AG04450 (cell line): ENCODE results near the gene AUTS2. TPM values are rescaled to one million over a fixed set of nuclear protein-coding genes. Genes with fewer than 3 reads are reported as not detected.

Experiments used
- CTCF ChIA-PET: fragments of 300-600, 350-600 bp; formaldehyde crosslinking; extraction: SDS; loops from one replicate; lab custom pipeline; 2022; ENCODE audit warnings: antibody characterized with exemption, inconsistent platforms; lab: Charles Lee
- POLR2A ChIA-PET: fragments of 350-600 bp; formaldehyde crosslinking; extraction: SDS; loops from one replicate; lab custom pipeline; 2021; ENCODE audit warnings: antibody characterized with exemption, inconsistent platforms; lab: Yijun Ruan, JAX
- DNase-seq: peaks from one replicate; pipeline ENCODE4 v3.0.0-alpha.2; 2011; ENCODE audit warnings: low read depth, low spot score
- H3K27ac ChIP-seq: one replicate; pipeline ENCODE4 v1.5.1; 2012; ENCODE audit warnings: low read depth, low read length, control low read depth
- H3K27me3 ChIP-seq: one replicate; pipeline ENCODE4 v1.6.0; 2012; ENCODE audit warnings: low read length; ENCODE audit not compliant: control insufficient read depth, insufficient read depth
- H3K4me3 ChIP-seq: 2 replicates; pipeline ENCODE4 v1.5.1; 2011; ENCODE audit warnings: mild to moderate bottlenecking, low read depth, low read length, control low read depth
- H3K9me3 ChIP-seq: 2 replicates; pipeline ENCODE4 v1.5.1; 2012; ENCODE audit warnings: low read length; ENCODE audit not compliant: control insufficient read depth, insufficient read depth
- CTCF ChIP-seq: IDR thresholded peaks from 2 replicates; pipeline ENCODE4 v1.5.1; 2011; ENCODE audit warnings: low read depth, low read length, control low read depth, inconsistent platforms
- polyA plus RNA-seq: library from polyadenylated mRNA; depleted of rRNA; stranded (reverse); fragments of >200 nt; gene quantifications from 2 replicates; pipeline ENCODE4 v1.2.3, GENCODE V29; 2011

Gene AUTS2
- polyA plus RNA-seq, 1 experiment, result 1.5 TPM

- CTCF ChIA-PET, result no interaction called here
- DNase-seq, result no peak
- Histone ChIP-seq H3K27me3 (no peaks in the 10 kb centered on the region), H3K4me3 (no peak overlapping the region), H3K27ac (no peak overlapping the region), H3K9me3 (no peaks in the 10 kb centered on the region)
- TF ChIP-seq CTCF, result no peak
- POLR2A ChIA-PET, result no interaction called here
Measured at GRCh38 chr7:70068531-70068930, 470.3 kb downstream of the AUTS2 start.

- H3K27me3 ChIP-seq, result no peaks in the 10 kb centered on the region
- H3K27ac ChIP-seq, result no peak overlapping the region
- ChIA-PET CTCF (no interaction called here), POLR2A (no interaction called here)
- no peak for DNase-seq
- no peaks in the 10 kb centered on the region for H3K9me3 ChIP-seq
- TF ChIP-seq CTCF, result no peak
- H3K4me3 ChIP-seq, result no peak overlapping the region
Measured at GRCh38 chr7:70069977-70070376, 471.7 kb downstream of the AUTS2 start.

GRCh38 chr7:70071766-70072165 is 473.5 kb downstream of the AUTS2 start:
- no peak for DNase-seq
- no peak for TF ChIP-seq CTCF
- ChIA-PET CTCF (interaction anchor here (0.6 kb wide), 1 partner anchor 20 kb away, joined by 6 read pairs; no protein-coding TSS in a partner anchor), POLR2A (no interaction called here)
- Histone ChIP-seq H3K27ac (no peak overlapping the region), H3K9me3 (no peaks in the 10 kb centered on the region), H3K27me3 (no peaks in the 10 kb centered on the region), H3K4me3 (no peak overlapping the region)

GRCh38 chr7:70072220-70072619 is 473.9 kb downstream of the AUTS2 start:
- DNase-seq, result no peak
- POLR2A ChIA-PET, result no interaction called here

GRCh38 chr7:70076325-70076724 is 478.1 kb downstream of the AUTS2 start:
- H3K27ac ChIP-seq, result no peak overlapping the region
- no peaks in the 10 kb centered on the region for H3K27me3 ChIP-seq
- no peaks in the 10 kb centered on the region for H3K9me3 ChIP-seq
- no peak for DNase-seq
- TF ChIP-seq CTCF, result no peak
- POLR2A ChIA-PET, result no interaction called here
- CTCF ChIA-PET, result no interaction called here
- H3K4me3 ChIP-seq, result no peak overlapping the region

More at GRCh38 chr7:70072220-70072619, 473.9 kb downstream of the AUTS2 start:
- CTCF ChIA-PET, result no interaction called here
- H3K9me3 ChIP-seq, result no peaks in the 10 kb centered on the region
- TF ChIP-seq CTCF, result no peak
- no peak overlapping the region for H3K27ac ChIP-seq
- no peak overlapping the region for H3K4me3 ChIP-seq
- H3K27me3 ChIP-seq, result no peaks in the 10 kb centered on the region
